Panc1 (cell line): ENCODE results near the gene SIRPA. TPM values are rescaled to one million over a fixed set of nuclear protein-coding genes. Genes with fewer than 3 reads are reported as not detected.

Experiments used
- ATAC-seq: fragments of 200-7000 bp; cut with Tn5 transposase; 2 replicates; pipeline ENCODE4 v1.9.1; 2020; ENCODE audit warnings: mild to moderate bottlenecking, moderate library complexity
- BruUV-seq: library from RNA; stranded (reverse); fragments of 400-500 nt; replicated peaks from 2 replicates; lab custom pipeline; 2021; lab: Mats Ljungman, UMichigan
- CTCF ChIA-PET: fragments of 300-600 bp; sonication (Branson Sonifier 250); formaldehyde crosslinking; loops from one replicate; lab custom pipeline; 2022; ENCODE audit warnings: antibody characterized with exemption; lab: Charles Lee
- POLR2A ChIA-PET: fragments of 300-600 bp; sonication (Branson Sonifier 250); formaldehyde crosslinking; loops from one replicate; lab custom pipeline; 2022; ENCODE audit warnings: antibody characterized with exemption; lab: Charles Lee
- DNase-seq: peaks from one replicate; pipeline ENCODE4 v3.0.0-alpha.2; 2010; ENCODE audit warnings: low read depth, low spot score
- H3K27ac ChIP-seq: 2 replicates; pipeline ENCODE4 v1.5.1; 2011; ENCODE audit warnings: mild to moderate bottlenecking, low read length, inconsistent platforms
- H3K27me3 ChIP-seq: fragments of 200-500 bp; sonication (Bioruptor generic); 2 replicates; pipeline ENCODE4 v1.6.0; 2014; ENCODE audit warnings: low read length, inconsistent platforms; ENCODE audit not compliant: control insufficient read depth, insufficient read depth
- H3K36me3 ChIP-seq: fragments of 200-500 bp; sonication (Bioruptor generic); 2 replicates; pipeline ENCODE4 v1.5.1; 2014; ENCODE audit warnings: inconsistent platforms, mild to moderate bottlenecking, low read length, moderate library complexity; ENCODE audit not compliant: control insufficient read depth, insufficient read depth
- H3K4me1 ChIP-seq: 2 replicates; pipeline ENCODE4 v1.5.1; 2011; ENCODE audit warnings: inconsistent platforms, mild to moderate bottlenecking, low read length, moderate library complexity; ENCODE audit not compliant: control insufficient read depth, insufficient read depth
- H3K4me3 ChIP-seq, 2 experiments: 2 replicates each; pipeline ENCODE4 v1.5.1; 2011 to 2012; ENCODE audit warnings: low read depth in 2 of 2, low read length in 2 of 2, mild to moderate bottlenecking in 2 of 2, inconsistent platforms in 1 of 2, moderate library complexity in 1 of 2
- H3K9me3 ChIP-seq: fragments of 200-500 bp; sonication (Bioruptor generic); 2 replicates; pipeline ENCODE4 v1.5.1; 2014; ENCODE audit warnings: low read depth, mild to moderate bottlenecking, inconsistent platforms, low read length, moderate library complexity; ENCODE audit not compliant: control insufficient read depth, insufficient read depth
- POLR2AphosphoS5 ChIP-seq: IDR thresholded peaks from 2 replicates; pipeline ENCODE4 v1.6.1; 2012; ENCODE audit warnings: mild to moderate bottlenecking, low read depth, low read length, moderate library complexity
- SIN3A ChIP-seq: IDR thresholded peaks from 2 replicates; pipeline ENCODE4 v1.6.1; 2012; ENCODE audit warnings: low read depth, mild to moderate bottlenecking, low read length, moderate library complexity, borderline replicate concordance; ENCODE audit not compliant: insufficient read depth
- TCF7L2 ChIP-seq: IDR thresholded peaks from 2 replicates; pipeline ENCODE4 v1.6.1; 2011; ENCODE audit warnings: mild to moderate bottlenecking, low read depth, low read length, inconsistent platforms
- in situ Hi-C: cut with HindIII; loops from 2 replicates; pipeline ENCODE4 v1.10.0; 2016; ENCODE audit warnings: low sequenced_read_pairs, low pct_unique_long_range_greater_than_20kb
- intact Hi-C: fragments of 100-400 bp; cut with micrococcal nuclease; formaldehyde crosslinking; loops from one replicate; pipeline ENCODE4 v1.10.0; 2022; ENCODE audit not compliant: unreplicated experiment
- total RNA-seq: library from RNA; stranded (reverse); gene quantifications from one replicate; pipeline ENCODE4 v1.2.1, GENCODE V29; 2021; ENCODE audit not compliant: unreplicated experiment
- TF ChIP-seq, protein P1 (sequence below), 2 experiments: IDR thresholded peaks; 2 replicates each; pipeline ENCODE4 v1.6.1; 2011 to 2012; ENCODE audit warnings: low read depth in 2 of 2, control low read depth in 1 of 2, low read length in 1 of 2, mild to moderate bottlenecking in 1 of 2, moderate library complexity in 1 of 2; ENCODE audit not compliant: insufficient read depth in 1 of 2
- TF ChIP-seq, protein P2 (sequence below): fragments of 450-650 bp; IDR thresholded peaks from 2 replicates; pipeline ENCODE4 v1.5.1; 2017; ENCODE audit warnings: mild to moderate bottlenecking

Gene SIRPA
- total RNA-seq, 1 experiment from 2014 or later, result 2.4 TPM

DNA sequence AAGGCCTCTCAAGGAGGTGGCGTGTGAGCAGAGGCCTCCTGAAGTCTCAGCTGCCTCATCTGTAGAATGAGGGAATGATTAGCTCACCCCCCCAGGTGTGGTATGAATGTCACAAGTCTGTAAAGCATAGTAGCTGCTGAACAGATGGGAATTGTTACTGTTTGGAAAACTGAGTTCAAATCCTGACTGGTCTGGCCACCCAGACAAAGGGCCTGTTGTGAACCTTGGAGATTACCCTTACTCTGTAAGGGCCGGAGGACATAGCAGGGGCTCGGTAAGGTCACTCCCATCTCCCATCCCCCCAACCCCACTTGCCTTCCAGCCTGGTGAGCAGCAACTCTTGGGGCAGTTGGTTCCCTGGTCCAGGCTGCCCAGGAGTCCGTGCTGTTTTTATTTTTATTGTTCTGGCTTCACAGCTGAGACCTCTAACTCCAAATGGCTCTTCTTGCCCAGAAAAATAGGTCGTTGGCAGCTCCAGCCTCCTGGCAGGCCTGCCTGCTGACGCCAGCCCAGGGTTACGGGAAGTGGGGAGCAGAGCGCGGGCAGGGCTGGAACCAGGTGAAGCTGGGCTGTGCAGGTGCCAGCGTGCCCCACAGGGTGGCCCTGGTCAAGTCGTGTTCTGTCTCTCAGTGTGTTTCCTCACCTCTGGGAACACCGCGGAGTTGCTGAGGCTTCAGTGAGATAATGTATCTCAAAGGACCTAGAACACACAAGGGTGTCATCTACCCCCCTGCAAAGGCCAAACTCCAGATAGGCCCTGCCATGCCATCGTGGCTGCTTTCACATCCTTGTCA, 4.5 kb upstream of the SIRPA start:
- Histone ChIP-seq H3K9me3 (no peaks in the 10 kb centered on the region), H3K4me1 (no peaks in the 10 kb centered on the region), H3K27ac (no peak overlapping the region), H3K4me3 (no peak overlapping the region), H3K36me3 (no peaks in the 10 kb centered on the region), H3K27me3 (peaks cover 2% of the 10 kb centered on the region; the same call in 1 of the 2 replicates)
- no peak for TF ChIP-seq POLR2AphosphoS5
- TF ChIP-seq, protein P1, sequence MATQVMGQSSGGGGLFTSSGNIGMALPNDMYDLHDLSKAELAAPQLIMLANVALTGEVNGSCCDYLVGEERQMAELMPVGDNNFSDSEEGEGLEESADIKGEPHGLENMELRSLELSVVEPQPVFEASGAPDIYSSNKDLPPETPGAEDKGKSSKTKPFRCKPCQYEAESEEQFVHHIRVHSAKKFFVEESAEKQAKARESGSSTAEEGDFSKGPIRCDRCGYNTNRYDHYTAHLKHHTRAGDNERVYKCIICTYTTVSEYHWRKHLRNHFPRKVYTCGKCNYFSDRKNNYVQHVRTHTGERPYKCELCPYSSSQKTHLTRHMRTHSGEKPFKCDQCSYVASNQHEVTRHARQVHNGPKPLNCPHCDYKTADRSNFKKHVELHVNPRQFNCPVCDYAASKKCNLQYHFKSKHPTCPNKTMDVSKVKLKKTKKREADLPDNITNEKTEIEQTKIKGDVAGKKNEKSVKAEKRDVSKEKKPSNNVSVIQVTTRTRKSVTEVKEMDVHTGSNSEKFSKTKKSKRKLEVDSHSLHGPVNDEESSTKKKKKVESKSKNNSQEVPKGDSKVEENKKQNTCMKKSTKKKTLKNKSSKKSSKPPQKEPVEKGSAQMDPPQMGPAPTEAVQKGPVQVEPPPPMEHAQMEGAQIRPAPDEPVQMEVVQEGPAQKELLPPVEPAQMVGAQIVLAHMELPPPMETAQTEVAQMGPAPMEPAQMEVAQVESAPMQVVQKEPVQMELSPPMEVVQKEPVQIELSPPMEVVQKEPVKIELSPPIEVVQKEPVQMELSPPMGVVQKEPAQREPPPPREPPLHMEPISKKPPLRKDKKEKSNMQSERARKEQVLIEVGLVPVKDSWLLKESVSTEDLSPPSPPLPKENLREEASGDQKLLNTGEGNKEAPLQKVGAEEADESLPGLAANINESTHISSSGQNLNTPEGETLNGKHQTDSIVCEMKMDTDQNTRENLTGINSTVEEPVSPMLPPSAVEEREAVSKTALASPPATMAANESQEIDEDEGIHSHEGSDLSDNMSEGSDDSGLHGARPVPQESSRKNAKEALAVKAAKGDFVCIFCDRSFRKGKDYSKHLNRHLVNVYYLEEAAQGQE (IDR thresholded peaks at IDR 0.05; ENCODE audit: insufficient read depth in 1 of 2, low read depth in 2 of 2, low read length in 1 of 2), result no peak
- TF ChIP-seq SIN3A, result no peak
- TF ChIP-seq TCF7L2, result no peak
- TF ChIP-seq, protein P2, sequence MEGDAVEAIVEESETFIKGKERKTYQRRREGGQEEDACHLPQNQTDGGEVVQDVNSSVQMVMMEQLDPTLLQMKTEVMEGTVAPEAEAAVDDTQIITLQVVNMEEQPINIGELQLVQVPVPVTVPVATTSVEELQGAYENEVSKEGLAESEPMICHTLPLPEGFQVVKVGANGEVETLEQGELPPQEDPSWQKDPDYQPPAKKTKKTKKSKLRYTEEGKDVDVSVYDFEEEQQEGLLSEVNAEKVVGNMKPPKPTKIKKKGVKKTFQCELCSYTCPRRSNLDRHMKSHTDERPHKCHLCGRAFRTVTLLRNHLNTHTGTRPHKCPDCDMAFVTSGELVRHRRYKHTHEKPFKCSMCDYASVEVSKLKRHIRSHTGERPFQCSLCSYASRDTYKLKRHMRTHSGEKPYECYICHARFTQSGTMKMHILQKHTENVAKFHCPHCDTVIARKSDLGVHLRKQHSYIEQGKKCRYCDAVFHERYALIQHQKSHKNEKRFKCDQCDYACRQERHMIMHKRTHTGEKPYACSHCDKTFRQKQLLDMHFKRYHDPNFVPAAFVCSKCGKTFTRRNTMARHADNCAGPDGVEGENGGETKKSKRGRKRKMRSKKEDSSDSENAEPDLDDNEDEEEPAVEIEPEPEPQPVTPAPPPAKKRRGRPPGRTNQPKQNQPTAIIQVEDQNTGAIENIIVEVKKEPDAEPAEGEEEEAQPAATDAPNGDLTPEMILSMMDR, result no peak
- DNase-seq (no peak), ATAC-seq (no peak)
- BruUV-seq, result no TSS peak
- in situ Hi-C loops, result no loop called here
- intact Hi-C loops, result no loop called here
- ChIA-PET CTCF (no interaction called here), POLR2A (no interaction called here)

DNA sequence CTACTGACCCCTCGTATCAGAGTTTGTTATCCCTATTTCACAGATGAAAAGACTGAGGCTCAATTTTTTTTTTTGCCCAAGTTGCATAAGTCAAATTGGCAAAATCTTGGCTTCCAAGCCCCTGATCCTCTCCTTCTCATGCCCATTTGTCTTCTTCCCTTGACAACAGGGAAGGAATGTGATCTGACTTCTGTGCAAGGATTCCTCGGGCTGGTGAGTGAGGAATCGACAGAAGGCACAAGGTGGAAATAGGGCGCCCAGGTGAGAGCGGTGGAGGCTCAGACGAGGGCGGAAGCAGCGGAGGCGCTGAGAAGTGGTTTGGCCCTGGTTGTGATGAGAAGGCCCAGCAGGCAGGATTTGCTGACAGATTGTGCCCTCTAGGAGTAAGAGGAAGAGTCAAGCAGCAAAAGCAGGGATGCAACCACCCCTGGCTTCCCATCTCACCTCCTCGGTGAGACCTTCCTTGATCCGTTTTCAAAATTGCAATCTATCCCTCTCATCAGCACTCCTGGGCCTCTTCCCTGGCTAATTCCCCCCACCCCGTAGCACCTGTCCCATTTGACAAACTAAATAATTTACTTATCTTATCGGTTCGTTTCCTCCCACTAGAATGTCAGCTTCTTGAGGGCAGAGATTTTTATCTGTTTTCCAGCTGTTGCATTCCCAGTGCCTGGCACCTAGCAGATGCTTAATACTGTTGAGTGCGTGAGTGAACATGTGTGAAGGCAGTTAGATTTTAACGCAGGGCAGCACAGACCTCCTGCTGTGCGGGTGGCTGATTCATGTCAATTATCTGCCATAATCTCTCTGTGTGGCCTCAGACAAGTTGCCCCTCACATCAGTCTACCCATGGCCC, 3.7 kb upstream of the SIRPA start:
- Histone ChIP-seq H3K36me3 (no peaks in the 10 kb centered on the region), H3K4me3 (no peak overlapping the region), H3K27me3 (peaks cover 2% of the 10 kb centered on the region; the same call in 1 of the 2 replicates), H3K4me1 (no peaks in the 10 kb centered on the region), H3K9me3 (no peaks in the 10 kb centered on the region), H3K27ac (no peak overlapping the region)
- intact Hi-C loops (no loop called here), in situ Hi-C loops (no loop called here)
- ATAC-seq (no peak), DNase-seq (no peak)
- no TSS peak for BruUV-seq
- TF ChIP-seq POLR2AphosphoS5 (no peak), TCF7L2 (no peak), SIN3A (no peak)
- TF ChIP-seq, protein P1 (IDR thresholded peaks at IDR 0.05; ENCODE audit: insufficient read depth in 1 of 2, low read depth in 2 of 2, low read length in 1 of 2), result no peak
- TF ChIP-seq, protein P2, result no peak
- ChIA-PET POLR2A (no interaction called here), CTCF (no interaction called here)
